ACC112 (cell line): ENCODE measurements around the gene IMMP2L.

Experiments used
- H2AFZ ChIP-seq: fragments of 200-600 bp; sonication (generic); one replicate; pipeline ENCODE4 v1.6.0; 2017; ENCODE audit warnings: antibody characterized with exemption, low read length; ENCODE audit not compliant: unreplicated experiment
- H3K27ac ChIP-seq: fragments of 200-600 bp; sonication (generic); 2 replicates; pipeline ENCODE4 v1.5.1; 2014; ENCODE audit warnings: low read depth, mild to moderate bottlenecking, antibody characterized with exemption, low read length, moderate library complexity
- H3K27me3 ChIP-seq: fragments of 200-600 bp; sonication (generic); 2 replicates; pipeline ENCODE4 v1.6.1; 2014; ENCODE audit warnings: mild to moderate bottlenecking, antibody characterized with exemption, low read length, moderate library complexity, mixed read lengths; ENCODE audit not compliant: insufficient read depth
- H3K36me3 ChIP-seq: fragments of 200-600 bp; sonication (generic); 2 replicates; pipeline ENCODE4 v1.6.1; 2016; ENCODE audit warnings: mild to moderate bottlenecking, antibody characterized with exemption, low read length, moderate library complexity, mixed read lengths; ENCODE audit not compliant: insufficient read depth
- H3K4me1 ChIP-seq: fragments of 200-600 bp; sonication (generic); one replicate; pipeline ENCODE4 v1.6.1; 2016; ENCODE audit warnings: low read length, mixed read lengths; ENCODE audit not compliant: insufficient read depth, unreplicated experiment, control insufficient read depth
- H3K4me3 ChIP-seq: fragments of 200-600 bp; sonication (generic); 2 replicates; pipeline ENCODE4 v1.5.1; 2014; ENCODE audit warnings: mild to moderate bottlenecking, low read depth, low read length
- H3K79me2 ChIP-seq: fragments of 200-600 bp; sonication (generic); one replicate; pipeline ENCODE4 v1.6.0; 2016; ENCODE audit warnings: low read length; ENCODE audit not compliant: control insufficient read depth, unreplicated experiment, insufficient read depth

Gene IMMP2L

DNA sequence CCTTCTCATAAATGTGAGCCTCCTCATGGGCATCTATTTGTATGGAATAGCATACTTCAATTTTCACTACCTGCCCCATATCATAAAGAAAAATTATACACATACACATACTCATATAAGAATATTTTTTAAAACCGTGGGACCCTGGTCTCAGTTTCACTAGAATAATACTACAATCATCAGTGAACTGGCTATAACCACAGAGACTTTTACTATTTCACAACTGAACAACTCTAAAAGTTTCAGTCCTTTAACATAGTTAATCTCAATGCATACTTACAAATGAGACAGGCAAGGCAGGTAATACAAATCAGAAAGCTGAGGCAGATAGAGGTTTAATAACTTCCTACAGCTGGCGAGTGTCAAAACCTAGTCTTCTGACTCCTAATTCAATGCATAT lies 388.3 kb downstream of the IMMP2L start:
- H3K27ac ChIP-seq = no peak overlapping the region
- no peaks in the 10 kb centered on the region for H3K4me1 ChIP-seq
- no peaks in the 10 kb centered on the region for H3K36me3 ChIP-seq
- no peaks in the 10 kb centered on the region for H3K27me3 ChIP-seq
- H3K4me3 ChIP-seq = no peak overlapping the region
- H2AFZ ChIP-seq = no peak overlapping the region
- H3K79me2 ChIP-seq = no peaks in the 10 kb centered on the region

DNA sequence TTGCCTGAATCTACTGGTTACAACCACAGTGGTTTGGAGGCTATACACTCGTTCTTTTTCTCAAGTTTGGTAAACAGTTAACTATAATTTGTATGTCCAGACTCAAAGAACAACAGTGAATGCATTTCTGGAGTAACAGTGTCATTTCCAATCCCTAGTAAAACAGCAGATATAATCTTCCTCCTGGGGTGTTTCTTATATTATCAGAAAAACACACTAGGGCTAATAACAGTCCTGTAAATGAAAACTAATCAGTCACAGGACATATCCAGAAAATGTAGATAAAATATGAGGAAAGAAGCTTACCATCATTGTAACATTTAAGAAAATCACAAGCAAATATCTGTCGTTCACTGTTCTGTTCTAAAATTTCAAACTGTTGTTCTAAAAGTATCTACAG lies 388.8 kb downstream of the IMMP2L start:
- Histone ChIP-seq H3K4me3 (no peak overlapping the region), H2AFZ (no peak overlapping the region), H3K27me3 (no peaks in the 10 kb centered on the region), H3K27ac (no peak overlapping the region), H3K36me3 (no peaks in the 10 kb centered on the region), H3K4me1 (no peaks in the 10 kb centered on the region), H3K79me2 (no peaks in the 10 kb centered on the region)

DNA sequence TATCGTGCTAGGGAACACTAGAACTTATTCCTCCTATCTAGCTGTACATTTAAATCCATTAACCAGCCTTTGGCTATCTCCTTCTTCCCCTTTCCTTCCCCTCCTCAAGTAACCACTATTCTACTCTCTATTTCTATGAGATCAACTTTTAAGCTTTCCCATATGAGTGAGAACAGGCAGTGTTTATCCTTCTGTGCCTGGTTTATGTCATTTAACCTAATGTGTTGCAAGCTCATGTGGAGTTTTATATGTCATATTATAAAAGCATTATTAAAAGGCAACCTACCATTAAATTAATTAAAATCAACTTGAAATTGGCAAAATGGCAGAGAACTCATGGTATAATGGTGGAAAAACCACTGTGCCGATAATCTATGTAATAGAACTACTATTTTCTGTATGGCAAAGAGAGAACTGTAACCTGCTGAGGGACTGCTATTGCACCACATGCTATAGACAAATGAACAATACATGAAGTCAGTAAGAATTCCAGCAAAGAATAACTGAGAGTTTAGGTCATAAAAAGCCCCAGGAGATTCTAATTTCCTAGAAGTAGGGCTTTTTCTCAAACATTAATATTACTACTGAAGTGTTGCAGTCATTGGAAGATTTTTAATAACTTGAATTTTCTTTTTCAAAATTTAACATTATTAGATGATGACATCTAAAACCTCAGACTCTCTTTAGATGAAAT lies 389.6 kb downstream of the IMMP2L start:
- H3K4me3 ChIP-seq = no peak overlapping the region
- H3K36me3 ChIP-seq = no peaks in the 10 kb centered on the region
- no peaks in the 10 kb centered on the region for H3K4me1 ChIP-seq
- H3K27me3 ChIP-seq = no peaks in the 10 kb centered on the region
- H2AFZ ChIP-seq = no peak overlapping the region
- no peaks in the 10 kb centered on the region for H3K79me2 ChIP-seq
- no peak overlapping the region for H3K27ac ChIP-seq

DNA sequence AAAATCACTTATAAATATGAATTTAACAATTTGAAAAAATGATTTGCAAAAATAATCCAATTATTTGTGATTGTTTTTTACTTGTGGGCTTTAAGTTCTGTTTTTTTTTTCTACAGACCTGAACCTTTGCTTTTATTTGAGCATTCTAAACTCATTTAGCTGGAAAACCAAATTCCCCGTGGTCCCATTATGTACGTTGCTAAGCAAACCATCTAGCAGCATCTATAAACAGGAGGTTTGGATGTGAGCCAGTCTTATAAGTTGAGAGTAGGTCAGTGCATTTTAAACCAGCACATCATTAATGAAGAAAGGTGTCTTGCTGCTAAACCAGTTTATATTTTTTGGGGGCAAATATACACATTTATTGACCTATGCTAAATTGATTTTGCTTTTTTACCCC lies 394.1 kb downstream of the IMMP2L start:
- H3K79me2 ChIP-seq = no peaks in the 10 kb centered on the region
- H3K36me3 ChIP-seq = no peaks in the 10 kb centered on the region
- H2AFZ ChIP-seq = no peak overlapping the region
- H3K4me3 ChIP-seq = no peak overlapping the region
- H3K27me3 ChIP-seq = no peaks in the 10 kb centered on the region
- no peak overlapping the region for H3K27ac ChIP-seq
- no peaks in the 10 kb centered on the region for H3K4me1 ChIP-seq

DNA sequence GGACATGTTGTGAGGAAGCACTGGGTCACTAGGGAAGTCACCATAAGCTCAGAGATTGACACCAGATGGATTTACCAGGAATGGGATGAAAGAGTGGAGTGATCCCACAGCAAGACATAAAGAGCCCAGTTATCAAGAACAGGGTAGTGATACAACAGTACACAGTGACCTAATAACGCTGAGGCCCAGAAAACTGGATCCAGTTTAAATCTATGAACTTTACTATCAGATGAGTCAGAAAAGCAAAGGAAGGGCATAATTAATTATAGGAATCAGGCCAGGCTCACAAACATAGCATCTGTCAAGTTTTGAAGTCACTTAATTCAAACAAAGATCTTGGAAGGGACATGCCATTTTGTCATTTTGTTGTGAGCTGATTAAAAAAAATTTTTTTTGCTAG lies 397.9 kb downstream of the IMMP2L start:
- no peaks in the 10 kb centered on the region for H3K36me3 ChIP-seq
- no peaks in the 10 kb centered on the region for H3K79me2 ChIP-seq
- H3K4me1 ChIP-seq = peaks cover 12% of the 10 kb centered on the region
- H3K27me3 ChIP-seq = no peaks in the 10 kb centered on the region
- no peak overlapping the region for H2AFZ ChIP-seq
- H3K27ac ChIP-seq = no peak overlapping the region
- H3K4me3 ChIP-seq = no peak overlapping the region

DNA sequence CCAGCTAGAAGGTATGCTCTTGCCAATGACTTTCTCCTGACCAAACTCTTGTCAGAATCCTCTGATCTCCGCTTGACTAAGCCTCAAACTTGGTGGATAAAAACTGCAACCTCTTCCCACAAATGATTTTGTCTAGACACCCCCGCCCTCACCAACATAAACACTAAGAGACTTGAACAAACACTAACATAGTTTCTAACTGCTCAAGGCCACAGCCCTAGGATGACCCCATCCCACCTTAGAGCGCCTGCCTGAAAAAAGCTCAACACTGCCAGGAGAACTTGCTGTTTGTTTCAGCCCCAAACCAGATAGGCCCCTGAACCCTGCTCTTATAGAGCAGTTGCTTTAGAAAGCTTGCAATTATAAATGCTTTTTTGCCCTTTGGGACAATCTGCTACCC lies 399.6 kb downstream of the IMMP2L start:
- H3K79me2 ChIP-seq = no peaks in the 10 kb centered on the region
- no peaks in the 10 kb centered on the region for H3K27me3 ChIP-seq
- peaks cover 12% of the 10 kb centered on the region for H3K4me1 ChIP-seq
- no peak overlapping the region for H2AFZ ChIP-seq
- no peak overlapping the region for H3K4me3 ChIP-seq
- no peaks in the 10 kb centered on the region for H3K36me3 ChIP-seq
- no peak overlapping the region for H3K27ac ChIP-seq

DNA sequence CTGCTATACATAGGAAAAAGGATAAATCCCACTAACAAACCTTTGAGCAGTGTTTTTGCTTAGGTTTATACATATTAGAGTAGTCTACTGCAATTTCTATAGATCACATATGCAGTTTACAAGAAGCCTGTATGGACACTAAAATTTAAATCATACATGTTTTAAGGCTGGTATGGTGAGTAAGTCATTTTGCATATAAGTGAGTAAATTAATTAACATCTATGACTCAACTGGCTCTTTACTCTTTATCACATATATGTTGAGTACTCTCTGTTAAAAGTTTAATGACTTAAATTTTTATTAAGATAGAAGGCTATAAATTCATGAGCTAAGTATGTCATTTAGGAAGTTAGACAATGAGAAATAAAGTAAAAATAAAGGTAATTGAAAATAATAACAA lies 402.0 kb downstream of the IMMP2L start:
- Histone ChIP-seq H3K27ac (peak overlapping the region; percentile 71), H3K27me3 (no peaks in the 10 kb centered on the region), H3K79me2 (no peaks in the 10 kb centered on the region), H3K36me3 (peaks cover 5% of the 10 kb centered on the region; the same call in 1 of the 2 replicates), H2AFZ (no peak overlapping the region), H3K4me1 (peaks cover 12% of the 10 kb centered on the region), H3K4me3 (no peak overlapping the region)

DNA sequence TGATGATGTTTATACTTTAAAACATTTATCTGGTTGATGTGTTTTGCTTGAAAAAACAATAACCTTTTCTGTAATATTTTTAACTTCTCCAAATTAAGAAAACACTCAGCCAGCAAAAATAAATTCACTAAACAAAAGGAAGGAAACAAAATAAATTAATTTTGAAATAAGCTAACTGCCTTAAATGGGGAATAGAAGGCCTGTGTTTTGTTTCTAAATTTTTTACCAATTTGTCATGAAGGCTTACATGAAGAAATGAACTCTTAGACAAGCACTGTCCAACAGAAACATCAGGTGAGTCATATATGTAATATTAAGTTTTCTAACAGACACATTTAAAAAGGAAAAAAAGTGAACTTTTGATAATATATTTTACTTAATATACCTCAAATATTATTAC lies 402.9 kb downstream of the IMMP2L start:
- H3K27me3 ChIP-seq = no peaks in the 10 kb centered on the region
- H2AFZ ChIP-seq = no peak overlapping the region
- H3K36me3 ChIP-seq = peaks cover 5% of the 10 kb centered on the region; the same call in 1 of the 2 replicates
- H3K4me3 ChIP-seq = no peak overlapping the region
- peaks cover 12% of the 10 kb centered on the region for H3K4me1 ChIP-seq
- no peaks in the 10 kb centered on the region for H3K79me2 ChIP-seq
- peak overlapping the region; percentile 71 for H3K27ac ChIP-seq

DNA sequence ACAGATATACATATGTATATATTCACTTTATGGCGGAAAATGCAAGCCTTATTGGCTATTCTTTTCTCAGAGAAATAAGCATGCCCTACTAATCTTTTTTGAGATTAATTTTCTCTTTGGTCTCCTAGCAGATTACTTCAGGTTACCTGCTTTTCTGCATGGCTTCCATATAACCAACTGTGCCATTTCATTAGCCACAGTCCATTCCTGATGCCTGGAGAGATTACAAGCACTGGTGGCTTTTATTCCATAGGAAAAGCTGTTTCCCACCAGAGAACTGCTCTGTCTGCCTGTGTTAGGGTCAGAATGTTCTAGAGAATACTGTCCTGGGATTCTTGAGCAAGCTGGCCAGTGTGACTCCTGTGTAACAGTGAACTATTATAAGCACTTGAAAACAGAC lies 411.6 kb downstream of the IMMP2L start:
- Histone ChIP-seq H3K4me3 (no peak overlapping the region), H3K4me1 (no peaks in the 10 kb centered on the region), H2AFZ (no peak overlapping the region), H3K36me3 (no peaks in the 10 kb centered on the region), H3K79me2 (no peaks in the 10 kb centered on the region), H3K27ac (no peak overlapping the region), H3K27me3 (no peaks in the 10 kb centered on the region)

DNA sequence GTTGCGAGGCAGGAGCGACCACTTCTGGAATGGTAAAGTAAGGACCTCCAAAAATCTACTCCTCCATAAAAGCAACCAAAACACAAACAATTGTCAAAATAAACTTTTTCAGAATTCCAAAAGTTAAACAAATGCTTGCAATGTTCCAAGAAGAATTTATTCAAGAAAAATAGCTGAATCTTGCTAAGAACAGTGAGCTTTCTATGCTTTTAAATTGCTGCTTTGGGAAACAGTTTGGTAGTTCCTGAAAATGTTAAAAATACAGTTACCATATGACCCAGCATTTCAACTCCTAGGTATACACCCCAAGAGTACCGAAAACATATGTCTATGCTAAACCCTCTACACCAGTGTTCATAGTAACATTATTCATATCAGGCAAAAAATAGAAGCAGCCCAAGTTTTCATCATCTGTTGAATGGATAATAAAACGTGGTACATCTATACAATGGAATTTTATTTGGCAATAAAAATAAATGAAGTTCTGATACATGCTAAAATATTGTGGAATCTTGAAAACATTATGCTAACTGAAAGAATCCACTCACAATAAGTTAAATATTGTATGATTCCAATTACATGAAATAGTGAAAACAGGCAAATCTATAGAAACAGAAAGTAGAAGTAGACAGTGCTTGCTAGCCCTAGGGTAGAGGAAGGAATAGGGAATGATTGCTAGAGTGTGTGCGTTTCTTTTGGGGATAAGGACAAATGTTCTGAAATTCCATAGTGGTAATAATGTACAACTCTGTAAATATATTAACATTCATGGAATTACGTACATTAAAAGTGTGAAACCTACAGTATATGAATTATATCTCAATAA lies 414.4 kb downstream of the IMMP2L start:
- Histone ChIP-seq H3K4me3 (no peak overlapping the region), H3K79me2 (no peaks in the 10 kb centered on the region), H3K27ac (no peak overlapping the region), H2AFZ (no peak overlapping the region), H3K36me3 (no peaks in the 10 kb centered on the region), H3K27me3 (no peaks in the 10 kb centered on the region), H3K4me1 (peaks cover 5% of the 10 kb centered on the region)

DNA sequence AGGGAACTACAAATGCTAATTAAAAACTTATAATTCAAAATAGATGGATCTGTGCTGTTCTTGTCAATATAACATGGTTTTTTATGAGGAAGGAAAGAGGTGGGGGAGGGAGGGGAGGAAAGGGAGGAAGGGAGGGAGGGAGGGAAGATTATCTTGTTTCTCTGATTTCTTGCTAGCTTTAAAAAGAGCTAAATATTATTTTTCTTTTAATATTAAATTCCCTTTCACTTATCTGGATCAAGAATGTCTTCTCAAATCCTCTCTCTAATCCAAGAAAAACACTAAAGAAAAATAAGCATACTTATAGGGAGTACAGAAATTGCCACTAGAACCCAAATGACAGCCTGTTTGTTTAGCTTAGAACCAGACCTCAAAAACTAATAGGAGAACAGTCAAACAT lies 416.2 kb downstream of the IMMP2L start:
- Histone ChIP-seq H2AFZ (no peak overlapping the region), H3K27ac (no peak overlapping the region), H3K4me1 (peaks cover 5% of the 10 kb centered on the region), H3K4me3 (no peak overlapping the region), H3K36me3 (no peaks in the 10 kb centered on the region), H3K27me3 (no peaks in the 10 kb centered on the region), H3K79me2 (no peaks in the 10 kb centered on the region)
